ENCODE measurements around the gene MAPKAP1.

GRCh38 chr9:125585503-125586171 is 121.4 kb downstream of the MAPKAP1 start:
- TF ChIP-seq, protein P1, sequence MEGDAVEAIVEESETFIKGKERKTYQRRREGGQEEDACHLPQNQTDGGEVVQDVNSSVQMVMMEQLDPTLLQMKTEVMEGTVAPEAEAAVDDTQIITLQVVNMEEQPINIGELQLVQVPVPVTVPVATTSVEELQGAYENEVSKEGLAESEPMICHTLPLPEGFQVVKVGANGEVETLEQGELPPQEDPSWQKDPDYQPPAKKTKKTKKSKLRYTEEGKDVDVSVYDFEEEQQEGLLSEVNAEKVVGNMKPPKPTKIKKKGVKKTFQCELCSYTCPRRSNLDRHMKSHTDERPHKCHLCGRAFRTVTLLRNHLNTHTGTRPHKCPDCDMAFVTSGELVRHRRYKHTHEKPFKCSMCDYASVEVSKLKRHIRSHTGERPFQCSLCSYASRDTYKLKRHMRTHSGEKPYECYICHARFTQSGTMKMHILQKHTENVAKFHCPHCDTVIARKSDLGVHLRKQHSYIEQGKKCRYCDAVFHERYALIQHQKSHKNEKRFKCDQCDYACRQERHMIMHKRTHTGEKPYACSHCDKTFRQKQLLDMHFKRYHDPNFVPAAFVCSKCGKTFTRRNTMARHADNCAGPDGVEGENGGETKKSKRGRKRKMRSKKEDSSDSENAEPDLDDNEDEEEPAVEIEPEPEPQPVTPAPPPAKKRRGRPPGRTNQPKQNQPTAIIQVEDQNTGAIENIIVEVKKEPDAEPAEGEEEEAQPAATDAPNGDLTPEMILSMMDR (IDR thresholded peaks at IDR 0.05), result no peak
- TF ChIP-seq POLR2A (IDR thresholded peaks at IDR 0.05), result no peak

Measured in Peyer's patch (tissue), 4 donors.